B cell (primary cell): Measurements from ENCODE around the gene COL5A1. TPM values are rescaled to one million over a fixed set of nuclear protein-coding genes. Genes with fewer than 3 reads are reported as not detected.

ENCODE experiments used
- ATAC-seq: fragments of 200-7000 bp; cut with Tn5 transposase; one replicate; pipeline ENCODE4 v1.10.0; 2021; ENCODE audit warnings: low read depth, mild to moderate bottlenecking, moderate number of reproducible peaks, moderate library complexity
- CTCF ChIA-PET: fragments of 350-600 bp; sonication (Branson Sonifier 250); formaldehyde crosslinking; loops from one replicate; lab custom pipeline; 2021; ENCODE audit warnings: antibody characterized with exemption, inconsistent platforms; lab: Charles Lee
- POLR2A ChIA-PET: fragments of 350-600 bp; sonication (Branson Sonifier 250); formaldehyde crosslinking; loops from one replicate; lab custom pipeline; 2021; ENCODE audit warnings: antibody characterized with exemption; lab: Charles Lee
- DNase-seq: peaks from one replicate; pipeline ENCODE4 v3.0.0; 2013
- H2AFZ ChIP-seq: 2 replicates; pipeline ENCODE4 v1.6.1; 2012; ENCODE audit warnings: mild to moderate bottlenecking, low read depth, low read length; ENCODE audit not compliant: insufficient read depth, poor library complexity, severe bottlenecking
- H3K27ac ChIP-seq, 2 donors: 1 replicate in 1 of 2; 2 replicates in 1 of 2; pipeline ENCODE4 v1.5.1; 2012 to 2013; ENCODE audit warnings: low read length in 2 of 2, mild to moderate bottlenecking in 2 of 2, moderate library complexity in 1 of 2
- H3K27me3 ChIP-seq, 4 experiments: fragments of 200-600 bp in 1 of 4; sonication (generic) in 1 of 4; replicated peaks in 1 of 4; 1 replicate in 2 of 4; 2 replicates in 2 of 4; pipeline versions ENCODE4 v1.6.1 to v1.7.0; 2013 to 2016; ENCODE audit warnings: low read length in 3 of 4, mild to moderate bottlenecking in 2 of 4, mixed read lengths in 1 of 4, moderate library complexity in 1 of 4; ENCODE audit not compliant: insufficient read depth in 4 of 4, control insufficient read depth in 3 of 4; ENCODE audit errors: control extremely low read depth in 1 of 4
- H3K36me3 ChIP-seq, 2 experiments: replicated peaks in 1 of 2; 1 replicate in 1 of 2; 2 replicates in 1 of 2; pipeline versions ENCODE4 v1.6.1 to v1.7.1; 2013; ENCODE audit warnings: low read length in 1 of 2; ENCODE audit not compliant: insufficient read depth in 2 of 2, control insufficient read depth in 1 of 2; ENCODE audit errors: control extremely low read depth in 1 of 2, extremely low read depth in 1 of 2
- H3K4me1 ChIP-seq, 2 donors: fragments of 200-600 bp in 1 of 2; sonication (generic) in 1 of 2; 1 replicate in 1 of 2; 2 replicates in 1 of 2; pipeline versions ENCODE4 v1.5.1 to v1.6.1; 2013 to 2017; ENCODE audit warnings: low read length in 2 of 2; ENCODE audit not compliant: control insufficient read depth in 2 of 2, insufficient read depth in 2 of 2
- H3K4me2 ChIP-seq: replicated peaks from 2 replicates; pipeline ENCODE3; 2012; ENCODE audit warnings: mild to moderate bottlenecking, low read depth, low read length; ENCODE audit not compliant: poor library complexity, severe bottlenecking
- H3K4me3 ChIP-seq, 5 experiments: fragments of 200-600 bp in 1 of 5; sonication (generic) in 1 of 5; 1 replicate in 3 of 5; 2 replicates in 2 of 5; pipeline versions ENCODE4 v1.5.1 to v1.7.0; 2011 to 2016; ENCODE audit warnings: low read length in 4 of 5, mild to moderate bottlenecking in 4 of 5, low read depth in 2 of 5, control low read depth in 1 of 5, moderate library complexity in 1 of 5; ENCODE audit not compliant: insufficient read depth in 1 of 5; ENCODE audit errors: control extremely low read depth in 1 of 5, extremely low read depth in 1 of 5
- H3K79me2 ChIP-seq: fragments of 200-600 bp; sonication (generic); one replicate; pipeline ENCODE4 v1.6.0; 2016; ENCODE audit warnings: low read length; ENCODE audit not compliant: control insufficient read depth, insufficient read depth
- H3K9ac ChIP-seq: fragments of 200-600 bp; sonication (generic); 2 replicates; pipeline ENCODE4 v1.6.1; 2017; ENCODE audit warnings: mild to moderate bottlenecking, low read length, moderate library complexity
- H3K9me3 ChIP-seq, 3 donors: one replicate each; pipeline versions ENCODE4 v1.6.1 to v1.7.1; 2013; ENCODE audit warnings: low read length in 2 of 3; ENCODE audit not compliant: control insufficient read depth in 2 of 3, insufficient read depth in 1 of 3; ENCODE audit errors: control extremely low read depth in 1 of 3
- H4K20me1 ChIP-seq: 2 replicates; pipeline ENCODE4 v1.6.0; 2012; ENCODE audit warnings: mild to moderate bottlenecking, low read length; ENCODE audit not compliant: insufficient read depth, control insufficient read depth, poor library complexity, severe bottlenecking
- H3K27ac Mint-ChIP-seq: one replicate; pipeline ENCODE4 v1.8.0; 2021; ENCODE audit warnings: mixed read lengths
- H3K27me3 Mint-ChIP-seq: one replicate; pipeline ENCODE4 v1.8.0; 2021; ENCODE audit warnings: mixed read lengths
- H3K4me1 Mint-ChIP-seq: one replicate; pipeline ENCODE4 v1.8.0; 2021; ENCODE audit warnings: mixed read lengths
- H3K4me3 Mint-ChIP-seq: one replicate; pipeline ENCODE4 v1.8.0; 2021; ENCODE audit warnings: mixed read lengths
- H3K9me3 Mint-ChIP-seq: one replicate; pipeline ENCODE4 v1.8.0; 2022; ENCODE audit warnings: mixed read lengths; ENCODE audit not compliant: insufficient read depth
- EZH2 ChIP-seq: IDR thresholded peaks from 2 replicates; pipeline ENCODE4 v1.6.1; 2012; ENCODE audit warnings: borderline replicate concordance, low read depth, mild to moderate bottlenecking, moderate library complexity, low read length; ENCODE audit not compliant: insufficient read depth, poor library complexity, severe bottlenecking
- WGBS: methylation state at CpG from one replicate; pipeline ENCODE4 v1.1.5; 2013; ENCODE audit warnings: missing lambda C conversion rate; ENCODE audit not compliant: insufficient coverage; 5-methylcytosine and 5-hydroxymethylcytosine counted together
- intact Hi-C: fragments of 100-400 bp; cut with micrococcal nuclease; formaldehyde crosslinking; loops from one replicate; pipeline ENCODE4 v1.10.0; 2022
- polyA plus RNA-seq: library from polyadenylated mRNA; depleted of rRNA; stranded (reverse); fragments of >200 nt; gene quantifications from 2 replicates; pipeline ENCODE4 v1.2.3, GENCODE V29; 2012
- total RNA-seq, 2 donors: library from RNA; stranded (reverse); fragments of 120-200 nt in 1 of 2; gene quantifications; 1 replicate in 1 of 2; 2 replicates in 1 of 2; pipeline versions ENCODE4 v1.2.3 to v1.2.4, GENCODE V29; 2013 to 2022
- TF ChIP-seq, protein P1 (sequence below): fragments of 200-600 bp; IDR thresholded peaks from one replicate; pipeline ENCODE4 v1.8.0; 2022; ENCODE audit warnings: antibody characterized with exemption, mild to moderate bottlenecking

The COL5A1 gene
- total and polyA plus RNA-seq, 2 donors (not counting 1 experiment from before 2014, with no cell fraction given), result 0.06 TPM; not detected in 1

DNA sequence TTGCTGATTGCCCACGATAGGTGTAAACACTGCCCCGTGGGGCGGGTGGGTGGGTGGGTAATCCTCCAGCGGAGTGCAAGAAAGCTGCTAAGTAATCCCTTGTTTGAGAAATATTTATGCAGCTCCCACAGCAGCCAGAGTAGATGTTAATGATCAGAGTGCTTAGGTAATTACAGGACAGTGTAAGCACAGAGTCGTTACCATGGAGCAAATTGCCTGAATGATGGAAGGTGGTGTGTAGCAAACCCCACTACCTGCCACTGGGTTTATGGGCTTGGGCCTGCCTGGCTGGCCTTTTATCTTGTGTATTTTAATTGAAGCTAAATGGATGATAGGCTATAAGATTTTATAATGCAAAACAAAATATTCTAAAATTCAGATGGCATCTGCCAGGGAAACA is 110.0 kb downstream of the COL5A1 start:
- no peak for DNase-seq
- CTCF ChIA-PET, result no interaction called here
- WGBS, result 80% methylated on average over 1 of the region's 5 CpGs
- Histone ChIP-seq H3K27me3 (peaks cover 0 to 3% (median 0%) of the 10 kb centered on the region in 4 experiments), H3K79me2 (no peaks in the 10 kb centered on the region), H3K27ac (no peak overlapping the region), H3K9me3 (peaks cover 0 to 3% (median 0%) of the 10 kb centered on the region in 3 donors), H3K4me3 (no peak overlapping the region), H4K20me1 (no peaks in the 10 kb centered on the region), H3K9ac (no peak overlapping the region), H3K4me1 (no peaks in the 10 kb centered on the region), H2AFZ (no peak overlapping the region), H3K36me3 (no peaks in the 10 kb centered on the region), H3K4me2 (no peak overlapping the region)
- intact Hi-C loops, result no loop called here
- no peak for ATAC-seq
- no peaks in the 10 kb centered on the region for H3K4me1 Mint-ChIP-seq
- no peak overlapping the region for H3K4me3 Mint-ChIP-seq
- POLR2A ChIA-PET, result no interaction called here
- H3K9me3 Mint-ChIP-seq, result no peaks in the 10 kb centered on the region
- no peak for TF ChIP-seq EZH2
- TF ChIP-seq, protein P1, sequence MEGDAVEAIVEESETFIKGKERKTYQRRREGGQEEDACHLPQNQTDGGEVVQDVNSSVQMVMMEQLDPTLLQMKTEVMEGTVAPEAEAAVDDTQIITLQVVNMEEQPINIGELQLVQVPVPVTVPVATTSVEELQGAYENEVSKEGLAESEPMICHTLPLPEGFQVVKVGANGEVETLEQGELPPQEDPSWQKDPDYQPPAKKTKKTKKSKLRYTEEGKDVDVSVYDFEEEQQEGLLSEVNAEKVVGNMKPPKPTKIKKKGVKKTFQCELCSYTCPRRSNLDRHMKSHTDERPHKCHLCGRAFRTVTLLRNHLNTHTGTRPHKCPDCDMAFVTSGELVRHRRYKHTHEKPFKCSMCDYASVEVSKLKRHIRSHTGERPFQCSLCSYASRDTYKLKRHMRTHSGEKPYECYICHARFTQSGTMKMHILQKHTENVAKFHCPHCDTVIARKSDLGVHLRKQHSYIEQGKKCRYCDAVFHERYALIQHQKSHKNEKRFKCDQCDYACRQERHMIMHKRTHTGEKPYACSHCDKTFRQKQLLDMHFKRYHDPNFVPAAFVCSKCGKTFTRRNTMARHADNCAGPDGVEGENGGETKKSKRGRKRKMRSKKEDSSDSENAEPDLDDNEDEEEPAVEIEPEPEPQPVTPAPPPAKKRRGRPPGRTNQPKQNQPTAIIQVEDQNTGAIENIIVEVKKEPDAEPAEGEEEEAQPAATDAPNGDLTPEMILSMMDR, result no peak
- peaks cover 6% of the 10 kb centered on the region for H3K27me3 Mint-ChIP-seq
- no peak overlapping the region for H3K27ac Mint-ChIP-seq

DNA sequence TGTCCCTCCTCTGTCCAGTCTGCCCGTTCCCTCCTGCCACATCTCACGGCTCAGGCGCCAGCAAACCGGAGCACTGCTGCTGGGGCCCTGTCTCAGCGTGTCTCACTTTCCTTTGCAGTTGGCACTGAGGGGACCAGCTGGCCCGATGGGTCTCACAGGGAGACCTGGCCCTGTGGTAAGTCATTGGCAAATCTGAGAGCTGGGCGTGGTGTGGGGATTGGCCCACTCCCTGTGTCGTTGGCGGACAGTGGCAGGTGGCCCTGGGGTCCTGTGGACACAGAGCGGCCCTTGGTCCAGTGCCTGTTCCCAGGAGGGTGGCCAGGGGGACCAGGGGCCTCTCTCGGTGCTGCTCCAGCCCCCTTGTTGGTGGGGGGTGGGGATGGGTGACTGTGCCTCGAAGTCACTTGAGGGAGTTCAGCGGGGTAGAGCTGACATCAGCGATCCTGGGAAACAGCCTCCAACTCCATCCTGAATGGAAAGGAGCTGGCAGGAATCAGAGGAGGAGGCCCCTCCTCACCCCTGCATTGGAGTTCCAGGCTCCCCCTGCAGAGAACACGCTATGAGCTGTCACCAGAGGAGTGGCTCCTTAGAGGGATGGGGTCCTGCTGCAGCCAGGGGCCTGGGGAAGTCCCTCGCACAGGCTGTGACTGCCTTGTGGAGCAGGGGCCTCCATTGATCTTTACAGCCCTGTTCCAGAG is 111.0 kb downstream of the COL5A1 start:
- Histone ChIP-seq H3K27me3 (peaks cover 0 to 3% (median 0%) of the 10 kb centered on the region in 4 experiments), H3K9me3 (peaks cover 0 to 3% (median 0%) of the 10 kb centered on the region in 3 donors), H3K4me1 (no peaks in the 10 kb centered on the region), H3K79me2 (no peaks in the 10 kb centered on the region), H3K9ac (no peak overlapping the region), H3K27ac (no peak overlapping the region), H4K20me1 (no peaks in the 10 kb centered on the region), H3K36me3 (no peaks in the 10 kb centered on the region), H3K4me3 (no peak overlapping the region), H2AFZ (no peak overlapping the region), H3K4me2 (no peak overlapping the region)
- POLR2A ChIA-PET, result no interaction called here
- Mint-ChIP-seq H3K9me3 (no peaks in the 10 kb centered on the region), H3K4me1 (no peaks in the 10 kb centered on the region), H3K4me3 (no peak overlapping the region), H3K27ac (no peak overlapping the region), H3K27me3 (peaks cover 6% of the 10 kb centered on the region)
- intact Hi-C loops, result no loop called here
- TF ChIP-seq, protein P1, result no peak
- TF ChIP-seq EZH2, result no peak
- ATAC-seq, result no peak
- WGBS, result 83% methylated on average over 12 of the region's 16 CpGs
- CTCF ChIA-PET, result no interaction called here
- no peak for DNase-seq
